Stimulated activated CD4-positive, alpha-beta T cell treated with anti-CD3 and anti-CD28 coated beads, Interleukin-15, amount 100 ng/mL, for 1 hour (primary cell): ENCODE results near the gene STARD7.
"Not testable (repeated sequence)": the region's sequence is repeated elsewhere in the genome, so short reads cannot be mapped to it uniquely, and the experiment has no call there.

Source experiments
- DNase-seq, 2 donors: peaks; one replicate each; pipeline ENCODE4 v3.0.0-alpha.2; 2020; ENCODE audit warnings: low read depth in 1 of 2, low spot score in 1 of 2

The STARD7 gene, protein sequence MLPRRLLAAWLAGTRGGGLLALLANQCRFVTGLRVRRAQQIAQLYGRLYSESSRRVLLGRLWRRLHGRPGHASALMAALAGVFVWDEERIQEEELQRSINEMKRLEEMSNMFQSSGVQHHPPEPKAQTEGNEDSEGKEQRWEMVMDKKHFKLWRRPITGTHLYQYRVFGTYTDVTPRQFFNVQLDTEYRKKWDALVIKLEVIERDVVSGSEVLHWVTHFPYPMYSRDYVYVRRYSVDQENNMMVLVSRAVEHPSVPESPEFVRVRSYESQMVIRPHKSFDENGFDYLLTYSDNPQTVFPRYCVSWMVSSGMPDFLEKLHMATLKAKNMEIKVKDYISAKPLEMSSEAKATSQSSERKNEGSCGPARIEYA

DNA sequence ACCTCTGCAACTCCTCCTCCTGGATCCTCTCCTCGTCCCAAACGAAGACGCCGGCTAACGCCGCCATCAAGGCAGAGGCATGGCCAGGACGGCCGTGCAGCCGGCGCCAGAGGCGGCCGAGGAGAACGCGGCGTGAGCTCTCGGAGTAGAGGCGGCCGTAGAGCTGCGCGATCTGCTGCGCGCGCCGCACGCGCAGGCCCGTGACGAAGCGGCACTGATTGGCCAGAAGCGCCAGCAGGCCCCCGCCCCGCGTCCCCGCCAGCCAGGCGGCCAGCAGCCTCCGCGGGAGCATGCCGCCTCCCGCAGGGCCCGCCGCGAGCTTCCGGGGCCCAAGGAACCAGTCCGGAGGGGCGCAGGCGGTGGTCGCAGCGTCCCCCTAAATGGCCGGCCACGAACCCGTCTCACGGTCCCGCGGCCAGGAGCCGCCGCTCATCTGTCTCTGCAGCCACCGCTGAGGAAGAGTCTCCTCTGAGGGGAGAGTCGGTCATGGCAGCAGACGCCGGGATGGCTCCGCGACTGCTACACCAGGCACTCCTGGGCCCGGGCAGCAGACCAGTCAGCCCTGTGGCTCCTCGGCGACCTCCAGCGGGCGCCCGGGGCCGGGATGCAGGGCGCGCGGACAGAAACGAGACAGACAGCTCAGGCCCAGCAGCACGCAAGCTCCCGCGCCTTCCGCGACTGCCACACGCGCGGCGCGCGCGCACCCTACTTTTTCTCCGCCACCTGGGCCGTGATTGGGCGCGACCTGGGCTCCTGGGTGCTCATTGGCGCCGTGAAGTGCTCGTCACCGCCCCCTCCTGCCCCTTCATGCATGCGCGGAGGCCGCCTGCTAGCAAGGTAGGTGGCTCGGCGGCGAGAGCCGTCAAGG is at the start of gene STARD7:
Gene STARD7, minus strand, starts transcription at position 685 of the 868 bp plus-strand sequence. Its CDS starts 393 bp downstream, at position 292.
- peak; percentile 91 to 96 for DNase-seq

DNA sequence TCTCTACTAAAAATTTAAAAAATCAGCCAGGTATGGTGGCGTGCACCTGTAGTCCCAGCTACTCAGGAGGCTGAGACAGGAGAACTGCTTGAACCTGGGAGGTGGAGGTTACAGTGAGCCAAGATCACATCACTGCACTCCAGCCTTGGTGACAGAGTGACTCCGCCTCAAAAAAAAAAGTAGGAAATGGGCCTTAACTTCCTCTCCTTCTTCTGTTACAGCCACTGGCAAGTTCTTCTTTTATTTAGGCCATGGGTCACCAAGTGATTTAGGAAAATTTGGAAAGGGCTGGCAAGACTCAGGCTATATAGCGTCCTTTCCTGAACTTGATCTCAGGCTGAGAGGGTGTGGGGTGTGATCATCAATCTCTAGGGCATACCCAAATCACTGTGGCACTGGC is 49.1 kb upstream of the STARD7 start:
- DNase-seq = not testable (repeated sequence)

DNA sequence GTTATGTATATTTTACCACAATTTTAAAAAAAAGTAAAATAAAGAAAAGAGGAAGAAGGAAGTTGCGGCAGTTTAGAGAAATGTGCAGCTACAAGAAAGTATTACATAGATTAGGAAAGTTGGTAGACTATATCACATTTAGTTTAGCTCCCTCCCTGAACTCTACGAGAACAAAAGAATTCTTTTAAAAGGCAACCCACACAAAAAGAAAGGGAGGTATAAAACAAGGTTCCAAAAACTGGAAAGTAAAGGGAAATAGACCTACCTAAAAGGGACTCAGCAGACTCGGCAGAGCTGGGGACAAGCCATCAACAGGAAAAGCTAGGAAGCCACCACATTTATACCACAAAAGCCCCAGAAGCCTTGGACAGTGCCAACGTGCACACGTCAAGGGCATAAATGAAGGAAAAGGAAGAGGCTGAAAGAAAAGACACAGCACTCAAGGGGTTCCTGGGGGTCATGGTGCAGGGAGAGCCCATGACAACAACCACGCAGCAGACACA is 48.0 kb upstream of the STARD7 start:
- no peak for DNase-seq

DNA sequence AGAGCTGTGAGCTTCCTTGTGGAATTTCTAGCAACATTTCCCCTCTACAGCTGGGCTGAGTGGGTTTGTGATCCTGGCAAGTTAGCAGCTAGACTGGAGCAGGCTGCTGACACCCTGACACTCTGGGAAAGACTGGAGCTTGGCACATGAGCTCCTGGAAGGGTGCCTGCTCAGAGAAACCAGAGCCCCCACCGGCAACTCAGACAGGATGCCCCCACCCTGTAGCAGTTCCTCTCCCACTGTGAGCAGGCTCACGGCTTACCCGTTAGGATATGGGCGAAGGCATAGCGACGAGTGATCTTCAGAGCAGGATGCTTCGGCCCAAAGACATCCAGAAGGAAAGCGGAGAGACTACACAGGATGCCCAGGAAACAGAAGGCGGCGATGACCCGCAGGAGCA is 45.9 kb upstream of the STARD7 start:
- DNase-seq = no peak

DNA sequence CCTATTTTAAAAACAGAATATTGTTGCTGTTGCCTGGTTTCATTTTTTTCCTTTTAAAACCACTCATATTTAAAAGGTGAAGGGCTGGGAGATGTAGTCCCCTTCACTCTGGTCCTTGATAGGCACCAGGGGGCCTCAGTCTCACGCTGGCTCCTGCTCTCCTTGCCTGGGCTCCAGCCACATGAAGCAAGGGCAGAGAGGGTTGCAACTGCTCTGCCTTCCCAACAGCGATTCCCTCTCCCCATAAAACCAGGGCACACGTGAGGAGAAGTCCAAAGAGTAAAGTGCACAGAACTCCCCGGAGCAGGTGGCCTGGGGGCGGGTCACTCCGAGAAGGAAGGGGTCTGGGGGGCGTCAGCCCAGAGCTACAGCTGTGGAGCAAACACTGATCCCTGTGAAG is 44.4 kb upstream of the STARD7 start:
- no peak for DNase-seq

DNA sequence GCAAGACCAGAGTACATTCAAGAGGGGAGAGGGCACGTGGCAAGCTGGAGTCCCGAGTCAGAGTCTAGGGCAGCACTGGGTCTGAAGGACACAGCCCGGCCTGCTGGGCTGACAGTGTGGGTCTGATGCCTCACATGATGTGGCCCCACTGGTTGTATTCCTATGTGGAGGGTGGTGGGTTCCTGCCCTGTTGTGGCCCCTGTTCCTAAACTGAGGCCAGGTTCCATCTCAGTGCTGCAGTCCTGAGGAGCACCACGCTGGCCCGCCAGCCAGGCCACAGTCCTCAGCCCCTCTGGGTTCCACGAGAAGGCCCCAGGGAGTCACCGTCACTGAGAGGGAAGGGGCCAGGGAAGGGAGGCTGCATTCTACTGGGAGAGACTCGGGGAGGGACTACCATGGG is 43.9 kb upstream of the STARD7 start:
- DNase-seq = no peak

DNA sequence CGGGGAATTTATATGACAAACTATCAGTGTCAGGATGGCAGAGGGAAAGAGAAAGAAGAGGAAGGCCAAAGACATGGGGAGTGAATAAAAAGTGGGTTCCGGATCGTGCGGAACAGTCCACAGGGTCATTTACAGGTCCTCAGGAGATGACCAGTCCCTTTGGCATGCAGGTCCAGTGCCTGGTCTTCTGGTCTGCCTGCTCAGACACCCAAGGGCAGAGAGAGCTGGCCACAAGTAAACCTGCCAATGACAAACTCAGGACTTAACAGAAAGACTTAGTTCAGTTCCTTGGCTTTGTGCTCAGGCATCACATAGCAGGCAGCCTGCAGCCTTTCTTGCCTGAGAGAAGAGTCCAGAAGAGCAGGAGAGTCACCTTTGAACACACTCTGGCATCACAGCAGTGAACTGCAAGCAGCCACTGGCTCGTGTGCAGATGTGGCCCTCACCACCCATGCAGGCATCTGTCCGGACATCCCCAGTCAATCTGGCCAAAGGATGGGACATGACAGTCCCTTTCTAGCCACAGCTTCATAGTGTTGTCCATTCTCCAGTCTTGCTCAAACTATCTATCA is 43.2 kb upstream of the STARD7 start:
- DNase-seq = no peak

DNA sequence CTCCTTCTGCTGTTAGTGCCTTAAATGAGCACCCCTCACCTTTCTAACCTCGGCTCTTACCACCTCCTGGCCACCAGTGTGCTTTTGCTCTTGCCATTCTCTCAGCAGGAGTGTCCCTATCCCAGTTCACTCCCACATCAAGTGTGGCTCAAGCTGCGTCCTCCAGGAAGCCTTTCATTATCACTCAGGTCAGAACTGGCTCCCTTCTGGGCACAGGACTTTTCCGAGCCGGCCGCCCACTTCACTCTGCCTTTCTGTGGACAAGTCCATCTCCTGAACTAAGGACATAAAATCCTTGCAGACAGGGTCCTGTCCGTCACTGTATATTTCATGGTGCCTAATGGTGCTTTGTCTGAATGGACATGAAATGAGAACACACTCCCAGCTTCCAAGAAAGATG is 41.6 kb upstream of the STARD7 start:
- no peak for DNase-seq

DNA sequence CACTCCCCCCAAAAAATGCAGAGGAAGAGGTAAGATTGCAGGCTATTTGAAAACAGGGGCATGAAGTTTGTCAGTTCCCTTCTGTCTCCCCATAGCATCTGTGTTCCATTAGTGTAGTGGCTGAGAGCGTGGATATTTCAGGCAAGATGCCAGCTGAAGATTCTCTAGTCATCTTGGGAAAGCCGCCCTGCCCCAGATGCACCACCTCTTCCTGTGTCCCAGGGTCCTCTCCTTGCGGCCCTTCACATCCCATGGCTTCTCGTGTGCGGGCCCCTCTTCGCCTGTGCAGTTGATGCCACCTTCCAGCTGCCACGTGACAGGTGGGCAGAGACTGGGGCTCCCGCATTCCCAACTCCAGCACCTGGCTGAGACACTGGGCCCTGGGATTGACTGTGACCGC is 41.0 kb upstream of the STARD7 start:
- DNase-seq = no peak

DNA sequence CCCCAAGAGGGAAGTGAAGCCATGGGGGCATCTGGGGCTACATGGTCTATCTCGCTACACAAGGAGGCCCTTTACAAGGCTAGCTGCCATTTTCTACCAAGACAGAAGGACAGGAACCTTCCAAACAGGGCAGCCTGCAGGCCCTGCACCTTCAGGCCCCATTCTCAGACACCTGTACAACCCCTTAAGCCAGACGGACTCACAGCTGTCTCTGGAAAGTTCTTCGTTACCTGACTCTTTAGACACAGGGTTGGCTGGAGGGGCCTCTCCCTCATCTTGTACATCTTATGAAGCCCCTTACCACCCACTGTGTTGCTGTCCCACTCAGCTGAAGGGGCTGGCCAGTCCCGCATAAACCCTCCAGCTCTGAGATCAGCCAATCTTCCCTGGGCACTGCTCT is 40.0 kb upstream of the STARD7 start:
- no peak for DNase-seq

DNA sequence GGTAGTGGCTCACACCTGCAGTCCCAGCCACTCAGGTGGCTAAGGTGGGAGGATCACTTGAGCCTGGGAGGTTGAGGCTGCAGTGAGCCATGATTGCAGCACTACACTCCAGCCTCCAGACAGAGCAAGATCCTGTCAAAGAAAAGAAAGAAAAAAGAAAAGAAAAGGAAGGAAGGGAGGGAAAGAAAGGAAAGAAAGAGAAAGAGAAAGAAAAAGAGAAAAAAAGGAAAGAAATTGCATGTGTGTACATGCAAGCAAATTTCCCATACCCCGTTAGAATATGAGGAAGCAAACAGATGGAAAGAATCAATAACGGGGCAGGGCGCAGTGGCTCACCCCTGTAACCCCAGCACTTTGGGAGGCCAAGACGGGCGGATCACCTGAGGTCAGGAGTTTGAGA is 39.3 kb upstream of the STARD7 start:
- no peak for DNase-seq

DNA sequence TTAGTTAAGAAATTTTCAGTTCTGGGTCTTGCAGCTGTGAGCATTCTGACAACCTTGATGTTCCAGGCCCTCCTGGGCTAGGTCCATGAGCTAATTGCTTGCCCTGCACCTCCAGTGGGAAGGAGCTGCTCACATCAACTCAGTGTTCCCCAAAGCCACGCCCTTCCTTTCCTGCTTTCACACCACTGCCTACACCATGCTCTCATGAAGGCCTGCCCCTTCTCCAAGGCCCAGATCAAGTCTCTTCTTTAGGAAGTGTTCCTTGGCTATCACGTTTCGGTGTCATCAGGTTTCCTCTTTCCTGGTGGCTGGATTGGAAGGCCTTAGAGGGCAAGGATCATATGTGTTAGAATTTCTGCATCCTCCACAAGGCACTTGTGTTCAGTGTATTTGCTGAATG is 38.4 kb upstream of the STARD7 start:
- DNase-seq = no peak

DNA sequence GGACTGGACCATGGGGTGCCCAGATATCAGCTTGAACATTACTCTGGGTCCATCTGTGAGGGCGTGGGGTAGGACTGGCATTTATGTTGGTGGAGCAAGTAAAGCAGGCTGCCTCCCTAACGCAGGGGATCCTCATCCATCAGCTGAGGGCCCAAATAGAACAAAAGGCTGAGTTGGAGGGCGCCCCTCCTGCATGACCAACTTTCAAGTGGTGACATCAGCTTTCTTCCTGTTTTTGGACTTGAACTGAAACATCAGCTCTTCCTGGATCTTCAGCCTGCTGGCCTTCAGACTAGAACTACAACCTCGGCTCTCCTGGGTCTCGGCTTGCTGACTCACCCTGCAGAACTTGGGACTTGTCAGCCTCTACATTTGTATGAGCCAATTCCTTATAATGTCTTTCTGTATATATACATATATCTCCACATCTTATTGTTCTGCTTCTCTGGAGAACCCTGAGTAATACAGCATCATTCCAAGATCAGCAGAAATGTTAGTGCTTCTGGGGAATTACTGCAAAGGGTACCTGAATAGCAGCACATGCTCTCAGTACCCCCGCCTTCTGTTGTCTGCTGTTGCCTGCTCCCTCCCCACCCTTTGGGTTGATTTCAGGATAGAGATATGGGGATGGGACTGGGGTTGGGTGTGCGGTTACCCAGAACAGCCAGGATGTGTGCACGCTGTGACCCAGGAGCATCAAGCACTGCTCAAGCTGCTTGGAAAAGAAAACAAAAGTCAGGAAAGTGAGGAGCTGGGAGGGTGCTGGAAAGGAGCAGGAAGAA is 37.2 kb upstream of the STARD7 start:
- DNase-seq = no peak

DNA sequence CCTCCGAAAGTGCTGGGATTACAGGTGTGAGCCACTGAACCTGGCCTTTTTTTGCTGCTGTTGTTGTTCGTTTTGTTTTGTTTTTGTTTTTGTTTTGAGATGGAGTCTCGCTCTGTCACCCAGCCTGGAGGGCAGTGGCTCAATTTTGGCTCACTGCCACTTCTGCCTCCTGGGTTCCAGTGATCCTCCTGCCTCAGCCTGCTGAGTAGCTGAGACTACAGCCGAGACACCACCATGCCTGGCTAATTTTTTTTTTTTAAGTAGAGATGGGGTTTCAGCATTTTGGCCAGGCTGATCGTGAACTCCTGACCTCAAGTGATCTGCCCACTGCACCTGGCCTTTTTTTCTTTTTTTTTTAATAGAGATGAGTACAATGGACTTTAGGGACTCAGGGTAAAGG is 35.2 kb upstream of the STARD7 start:
- no peak for DNase-seq

DNA sequence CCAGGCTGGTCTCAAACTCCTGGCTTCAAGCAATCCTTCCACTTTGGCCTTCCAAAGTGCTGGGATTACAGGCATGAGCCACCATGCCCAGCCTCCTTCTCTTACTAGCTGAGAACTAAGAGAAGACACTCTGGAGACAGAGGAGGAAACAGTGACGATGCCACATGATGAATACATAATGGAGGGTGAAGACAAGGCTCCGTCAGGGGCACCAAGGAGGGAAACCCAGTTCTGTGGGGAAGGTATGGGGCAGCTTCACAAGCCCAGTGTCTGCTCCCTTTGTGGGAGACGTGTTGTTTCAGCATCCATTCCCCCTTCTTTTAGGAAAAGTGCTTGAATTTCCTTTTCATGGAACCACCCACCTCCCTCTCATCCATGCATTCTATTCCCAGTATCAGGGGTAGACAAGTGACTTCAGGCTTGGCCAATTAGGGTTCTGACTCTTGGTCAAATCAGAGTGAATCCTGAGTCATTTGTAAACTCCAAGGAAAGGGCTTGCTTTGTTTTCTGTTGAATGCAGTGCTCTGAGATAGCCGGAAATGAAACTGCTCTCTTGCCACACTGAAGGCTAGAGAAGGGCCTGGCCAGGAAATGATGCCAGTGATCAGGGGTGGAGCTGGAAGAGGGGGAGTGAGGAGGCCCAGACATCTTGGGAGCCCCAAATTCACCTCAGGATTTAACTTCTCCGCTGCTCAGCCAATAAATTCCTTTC is 33.4 kb upstream of the STARD7 start:
- no peak for DNase-seq

DNA sequence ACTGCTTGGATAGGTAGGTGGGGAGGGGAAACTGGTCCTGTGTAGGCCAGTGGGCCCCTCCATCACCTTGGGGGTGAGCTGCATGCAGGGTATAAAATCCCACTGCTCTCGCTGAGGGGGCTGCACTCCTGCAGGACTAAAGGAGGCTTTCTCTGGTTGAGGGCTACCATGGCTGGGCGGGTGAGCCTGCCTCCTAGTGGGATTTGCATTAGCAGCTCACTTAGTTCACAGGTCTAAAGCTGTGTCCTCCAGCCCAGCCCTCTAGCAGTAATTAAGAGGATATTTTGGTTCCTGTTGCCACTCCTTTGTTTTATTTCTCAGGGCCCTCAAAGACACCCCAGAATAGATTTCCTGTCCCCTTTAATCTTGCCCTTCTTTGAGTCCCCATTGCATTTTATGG is 32.6 kb upstream of the STARD7 start:
- DNase-seq = no peak

DNA sequence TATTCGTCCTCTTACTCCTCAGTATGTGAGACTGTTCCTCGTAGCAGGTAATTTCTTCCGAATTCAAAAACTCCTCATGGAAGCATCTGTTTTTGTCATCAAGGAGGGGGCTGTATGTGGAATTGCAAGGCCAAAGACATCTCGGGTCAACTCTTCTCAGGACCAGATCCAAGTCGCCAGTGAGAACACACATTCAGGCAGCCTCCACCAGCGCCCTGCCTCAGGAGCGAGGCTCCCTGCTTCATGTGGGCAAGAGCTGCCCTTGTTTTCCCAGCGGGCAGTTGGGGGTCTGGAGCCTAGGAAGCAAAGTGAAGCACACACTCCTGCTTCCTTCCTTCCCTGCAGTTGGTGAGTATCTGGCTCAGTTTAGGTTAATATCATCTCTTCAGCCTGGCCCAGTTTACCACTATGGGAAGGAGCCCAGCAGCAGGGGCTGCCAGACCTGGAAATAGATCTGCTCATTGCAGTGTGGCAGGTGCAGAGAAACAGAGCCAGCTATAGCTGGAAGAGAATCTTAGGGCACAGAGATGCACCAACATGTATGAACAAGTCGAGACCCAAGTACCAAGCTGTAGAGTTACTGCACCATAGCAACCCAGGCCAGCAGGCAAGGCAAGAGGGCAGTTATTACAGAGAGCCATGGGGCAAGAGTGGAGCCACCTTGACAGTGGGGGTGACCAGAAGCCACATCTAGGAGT is 31.9 kb upstream of the STARD7 start:
- no peak for DNase-seq

DNA sequence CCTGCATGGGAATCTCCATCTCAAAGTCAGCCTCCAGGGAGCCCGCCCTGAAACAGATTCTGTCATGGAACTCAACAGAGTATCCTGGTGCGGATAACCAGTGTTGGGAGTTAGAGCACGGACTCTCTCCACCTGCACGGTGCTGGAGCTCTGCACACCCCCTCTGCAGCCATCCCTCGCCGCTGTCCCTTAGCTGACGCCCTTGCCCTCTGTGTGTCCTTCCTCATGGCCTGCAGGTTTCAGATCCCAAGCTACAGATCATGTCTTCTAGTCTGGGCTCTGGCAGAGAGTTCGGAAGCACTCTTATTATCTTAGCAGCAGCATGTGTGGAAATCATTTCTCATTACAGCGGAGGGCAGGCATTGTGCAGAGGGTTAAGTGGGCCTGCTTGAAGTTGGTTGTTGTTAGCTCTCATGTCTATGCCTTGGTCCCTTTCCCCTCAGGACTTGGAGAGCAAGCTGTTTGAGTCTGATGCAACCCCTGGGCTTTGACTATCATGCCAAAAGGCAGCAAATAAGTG is 31.2 kb upstream of the STARD7 start:
- DNase-seq = no peak

DNA sequence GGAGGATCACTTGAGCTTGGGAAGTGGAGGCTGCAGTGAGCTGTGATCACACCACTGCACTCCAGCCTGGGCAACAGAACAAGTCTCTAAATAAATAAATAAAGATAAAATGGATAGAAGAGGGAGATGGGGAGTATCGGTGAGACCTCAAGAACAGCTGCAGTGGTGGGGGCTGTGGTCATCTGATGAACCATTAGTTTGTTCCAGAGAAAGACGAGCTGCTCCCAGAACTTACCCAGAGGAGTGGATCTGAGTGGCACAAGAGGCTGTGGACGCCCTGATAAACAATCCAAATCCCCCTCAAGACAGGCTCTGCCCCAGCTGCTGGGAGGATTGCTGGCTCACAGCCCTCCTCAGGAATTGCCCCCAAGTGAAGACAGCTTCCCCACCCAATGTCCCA is 30.5 kb upstream of the STARD7 start:
- no peak for DNase-seq

DNA sequence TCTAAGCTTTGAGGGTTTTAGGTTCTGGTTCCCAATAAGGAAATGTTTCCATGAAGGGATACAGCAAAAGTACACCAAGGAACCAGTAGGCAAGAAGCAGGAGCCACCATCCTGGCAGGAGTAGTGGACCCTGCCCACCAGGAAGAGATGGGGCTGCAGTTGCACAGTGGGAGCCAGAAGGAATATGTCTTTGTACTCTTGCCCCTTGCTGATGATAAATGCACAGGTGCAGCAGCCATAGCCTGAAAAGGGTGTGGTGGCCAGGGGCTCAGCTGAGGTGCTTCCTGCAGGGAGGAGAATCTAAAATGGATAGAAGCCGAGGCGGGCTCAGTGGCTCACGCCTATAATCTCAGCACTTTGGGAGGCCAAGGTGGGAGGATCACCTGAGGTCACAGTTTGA is 29.6 kb upstream of the STARD7 start:
- DNase-seq = no peak
